ENCODE results near the gene LGALS12. TPM values are rescaled to one million over a fixed set of nuclear protein-coding genes. Genes with fewer than 3 reads are reported as not detected.
A peak's percentile ranks its signal among the peaks of the same experiment; 100 is the strongest.
"Not testable (repeated sequence)": the region's sequence is repeated elsewhere in the genome, so short reads cannot be mapped to it uniquely, and the experiment has no call there.

The LGALS12 gene
- total and polyA plus RNA-seq, 7 experiments from 2014 or later, result 1.3 TPM; not detected in 6

DNA sequence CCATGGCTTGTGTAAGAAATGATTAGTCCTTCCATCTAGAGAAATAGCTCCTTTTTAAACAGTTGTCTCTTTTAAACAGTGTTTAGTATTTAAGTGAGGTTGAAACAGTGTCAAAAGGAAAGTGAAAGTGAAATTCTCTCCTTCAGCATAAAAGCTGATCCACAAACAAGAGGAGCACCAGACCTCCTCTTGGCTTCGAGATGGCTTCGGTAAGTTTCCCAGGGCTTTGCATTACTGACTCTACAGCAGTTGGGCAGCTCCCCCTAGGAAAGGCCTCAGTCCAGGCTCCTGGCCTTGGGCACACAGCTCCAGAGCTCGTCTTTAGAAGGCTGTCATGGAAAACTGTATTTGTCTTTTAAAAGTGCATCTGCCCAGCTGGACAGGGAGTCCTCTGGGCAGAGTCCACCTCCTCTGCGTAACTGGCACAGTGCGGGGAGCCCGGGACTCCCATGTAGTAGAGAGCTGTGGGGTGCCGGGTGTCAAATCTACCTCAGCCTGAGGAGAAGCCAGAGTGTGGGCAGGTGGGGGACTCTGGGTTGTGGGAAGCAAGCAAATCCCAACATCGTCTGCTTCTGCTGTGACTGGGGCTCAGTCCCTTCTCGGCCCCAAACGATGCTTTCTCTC, 30.9 kb downstream of the LGALS12 start, which contains the start of gene PLAAT4:
Gene PLAAT4, plus strand, starts transcription at position 140 of the 624 bp plus-strand sequence. Its CDS starts 61 bp downstream, at position 201.
- ChIA-PET CTCF (interaction anchor here (0.9 to 2.9 kb wide), 6 partner anchors 16 to 58 kb away, joined by 3 to 25 read pairs (median 8); no protein-coding TSS in a partner anchor), POLR2A (interaction anchor here (0.6 to 10.4 kb wide), 19 partner anchors 8 to 945 kb away, joined by 3 to 172 read pairs (median 4); partner anchors contain the start of genes FERMT3, PLAAT2 and PLAAT5)
- intact Hi-C loops (cut with micrococcal nuclease), result loop anchor here (1.0 to 5.0 kb wide), 6 partner anchors 16 to 146 kb away; partner anchors contain the start of gene RTN3 (in 2 of the 2)
- peak within 1 kb of the TSS; percentile 87 to 99 (median 96) for H3K4me3 Mint-ChIP-seq
- peak; percentile 74 for ATAC-seq
- no peaks in the 10 kb centered on the region for H3K27me3 ChIP-seq (ENCODE audit: control insufficient read depth in 2 of 2, insufficient read depth in 2 of 2, low read length in 2 of 2)
- peak within 1 kb of the TSS; percentile 90 for H3K4me3 ChIP-seq (ENCODE audit: low read length)
- no peaks in the 10 kb centered on the region for H3K27me3 Mint-ChIP-seq
- H3K9me3 ChIP-seq (ENCODE audit: control insufficient read depth in 2 of 3, low read length in 3 of 3), result no peaks in the 10 kb centered on the region
- peaks cover 55 to 96% (median 87%) of the 10 kb centered on the region in 7 donors for H3K4me1 Mint-ChIP-seq
- H3K4me1 ChIP-seq (ENCODE audit: control insufficient read depth in 2 of 2, insufficient read depth in 2 of 2, low read length in 2 of 2), result peaks cover 79% of the 10 kb centered on the region in 2 donors
- H3K36me3 ChIP-seq (ENCODE audit: control insufficient read depth in 2 of 3, insufficient read depth in 3 of 3, low read length in 3 of 3), result peaks cover 0 to 4% (median 0%) of the 10 kb centered on the region in 3 experiments
- DNase-seq, result peak in 8 of 9 donors; percentile 30 to 64 (median 56)
- H3K27ac ChIP-seq (ENCODE audit: low read depth, low read length), result peak within 1 kb of the TSS; percentile 82
- peak within 1 kb of the TSS; percentile 91 to 97 (median 96) for H3K27ac Mint-ChIP-seq
- peaks cover 0 to 20% (median 4%) of the 10 kb centered on the region in 5 donors for H3K36me3 Mint-ChIP-seq
- H3K9me3 Mint-ChIP-seq, result no peaks in the 10 kb centered on the region

DNA sequence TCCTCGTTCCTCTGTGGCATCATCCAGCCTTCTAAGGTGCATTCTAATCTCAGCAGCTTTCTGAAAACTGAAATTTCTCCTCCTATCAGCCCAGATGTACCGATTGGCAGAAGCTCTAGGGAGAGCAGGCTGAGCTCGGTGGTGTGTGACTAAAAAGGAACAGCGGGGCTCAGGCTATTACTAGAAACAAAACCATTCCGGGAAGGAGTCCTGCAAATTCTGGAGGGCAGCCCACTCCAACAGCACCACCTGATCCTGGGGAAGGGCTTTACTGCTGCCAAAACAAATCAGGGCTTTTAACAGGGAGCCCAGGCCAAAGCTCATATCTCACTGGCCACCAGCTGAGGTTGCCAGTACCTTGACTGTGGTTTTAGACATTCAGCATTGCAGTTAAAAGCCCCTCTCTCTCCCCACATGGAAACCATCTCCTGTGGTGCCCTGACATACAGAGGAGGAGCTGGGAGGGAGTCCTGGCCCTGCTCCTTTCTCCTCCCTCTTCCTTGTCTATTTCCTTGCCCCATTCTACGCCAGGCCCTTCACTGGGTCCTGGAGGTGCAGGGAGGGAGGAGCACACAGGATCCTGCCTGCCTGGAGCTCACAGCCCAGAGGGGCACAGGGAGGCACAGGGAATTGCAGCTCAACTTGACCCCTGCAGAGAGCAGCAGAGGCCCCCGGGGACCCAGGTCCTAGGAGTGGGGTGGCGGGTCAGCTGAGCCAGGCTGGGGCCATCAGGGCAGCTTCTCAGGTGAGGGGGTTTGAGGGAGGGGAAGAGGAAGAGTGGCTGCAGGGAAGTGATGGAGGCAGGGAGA, 31.6 kb downstream of the LGALS12 start:
- peak overlapping the region; percentile 90 for H3K4me3 ChIP-seq (ENCODE audit: low read length)
- peaks cover 56 to 95% (median 87%) of the 10 kb centered on the region in 7 donors for H3K4me1 Mint-ChIP-seq

DNA sequence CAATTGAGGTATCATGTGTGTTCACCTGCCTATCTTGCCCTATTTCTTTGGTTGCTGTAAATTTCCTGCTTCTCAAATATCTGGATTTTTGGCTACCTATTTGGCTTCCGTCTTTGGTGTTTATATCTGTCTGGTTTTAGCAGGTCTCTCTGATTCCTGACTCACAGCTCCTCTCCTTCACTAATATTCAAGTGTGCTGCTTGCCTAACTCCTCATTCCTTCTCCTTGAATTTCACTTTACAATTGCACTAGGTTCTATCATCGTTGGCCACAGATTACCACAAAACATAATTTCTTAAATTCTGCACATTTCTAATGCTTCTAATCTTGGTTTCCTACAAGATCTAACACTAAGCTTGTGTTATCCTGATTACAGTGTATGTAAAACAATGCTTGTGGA, 36.6 kb downstream of the LGALS12 start:
- Mint-ChIP-seq H3K4me1 (peaks cover 29 to 74% (median 66%) of the 10 kb centered on the region in 7 donors), H3K27ac (peak overlapping the region in 8 of 9 donors; percentile 3 to 96 (median 50)), H3K4me3 (peak overlapping the region in 6 of 10 donors; percentile 3 to 42 (median 10)), H3K36me3 (peaks cover 4 to 48% (median 33%) of the 10 kb centered on the region in 5 donors)
- H3K9me3 Mint-ChIP-seq; H3K9me3 ChIP-seq (ENCODE audit: control insufficient read depth in 2 of 3, low read length in 3 of 3); H3K27me3 ChIP-seq (ENCODE audit: control insufficient read depth in 2 of 2, insufficient read depth in 2 of 2, low read length in 2 of 2); ATAC-seq; CTCF ChIA-PET; H3K4me3 ChIP-seq (ENCODE audit: low read length); intact Hi-C loops (cut with micrococcal nuclease); DNase-seq; H3K27me3 Mint-ChIP-seq: not testable (repeated sequence)
- peak overlapping the region; percentile 50 for H3K27ac ChIP-seq (ENCODE audit: low read depth, low read length)
- H3K4me1 ChIP-seq (ENCODE audit: control insufficient read depth in 2 of 2, insufficient read depth in 2 of 2, low read length in 2 of 2), result peaks cover 34 to 39% of the 10 kb centered on the region in 2 donors
- POLR2A ChIA-PET, result interaction anchor here (0.6 to 2.6 kb wide), 3 partner anchors 8 to 10 kb away, joined by 3 to 20 read pairs (median 5); no protein-coding TSS in a partner anchor
- H3K36me3 ChIP-seq (ENCODE audit: control insufficient read depth in 2 of 3, insufficient read depth in 3 of 3, low read length in 3 of 3), result peaks cover 16 to 53% (median 20%) of the 10 kb centered on the region in 3 experiments

More for the DNA sequence above, 31.6 kb downstream of the LGALS12 start:
- no peak for DNase-seq
- CTCF ChIA-PET, result interaction anchor here (1.3 to 2.9 kb wide), 6 partner anchors 8 to 59 kb away, joined by 3 to 25 read pairs (median 8); no protein-coding TSS in a partner anchor
- Mint-ChIP-seq H3K27me3 (no peaks in the 10 kb centered on the region), H3K4me3 (peak overlapping the region; percentile 87 to 99 (median 96)), H3K36me3 (peaks cover 0 to 23% (median 4%) of the 10 kb centered on the region in 5 donors), H3K9me3 (no peaks in the 10 kb centered on the region), H3K27ac (peak overlapping the region; percentile 91 to 97 (median 96))
- H3K9me3 ChIP-seq (ENCODE audit: control insufficient read depth in 2 of 3, low read length in 3 of 3), result no peaks in the 10 kb centered on the region
- peak; percentile 33 for ATAC-seq
- intact Hi-C loops (cut with micrococcal nuclease), result loop anchor here (1.0 to 5.0 kb wide), 4 partner anchors 15 to 145 kb away; partner anchors contain the start of gene RTN3 (in 2 of the 2)
- peaks cover 0 to 8% (median 0%) of the 10 kb centered on the region in 3 experiments for H3K36me3 ChIP-seq (ENCODE audit: control insufficient read depth in 2 of 3, insufficient read depth in 3 of 3, low read length in 3 of 3)
- peaks cover 72 to 79% of the 10 kb centered on the region in 2 donors for H3K4me1 ChIP-seq (ENCODE audit: control insufficient read depth in 2 of 2, insufficient read depth in 2 of 2, low read length in 2 of 2)
- H3K27ac ChIP-seq (ENCODE audit: low read depth, low read length), result peak overlapping the region; percentile 82
- H3K27me3 ChIP-seq (ENCODE audit: control insufficient read depth in 2 of 2, insufficient read depth in 2 of 2, low read length in 2 of 2), result no peaks in the 10 kb centered on the region
- POLR2A ChIA-PET, result interaction anchor here (1.0 to 10.4 kb wide), 17 partner anchors 8 to 696 kb away, joined by 3 to 172 read pairs (median 4); partner anchors contain the start of genes PLAAT2 and PLAAT5

DNA sequence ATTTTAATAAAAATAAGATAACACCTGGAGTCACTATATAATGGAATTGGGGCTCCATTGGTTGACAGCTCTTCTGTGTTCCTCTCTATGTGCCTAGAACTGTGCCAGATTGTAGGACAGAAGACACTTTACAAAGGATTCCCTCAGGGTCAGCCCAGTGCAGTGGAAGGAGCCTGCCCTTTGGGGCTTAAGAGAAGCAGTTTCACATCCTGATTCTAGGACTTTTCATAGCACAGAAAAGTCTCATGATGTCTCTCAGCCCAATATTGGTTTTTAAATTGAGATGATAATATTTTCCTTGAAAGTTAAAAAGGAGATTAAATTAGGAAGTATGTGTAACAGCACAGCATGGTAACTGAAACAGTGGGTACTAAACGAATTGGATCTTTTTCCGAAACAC, 37.8 kb downstream of the LGALS12 start:
- Histone ChIP-seq H3K9me3 (ENCODE audit: control insufficient read depth in 2 of 3, low read length in 3 of 3) (no peaks in the 10 kb centered on the region), H3K36me3 (ENCODE audit: control insufficient read depth in 2 of 3, insufficient read depth in 3 of 3, low read length in 3 of 3) (peaks cover 16 to 53% (median 20%) of the 10 kb centered on the region in 3 experiments), H3K4me3 (ENCODE audit: low read length) (no peak overlapping the region), H3K4me1 (ENCODE audit: control insufficient read depth in 2 of 2, insufficient read depth in 2 of 2, low read length in 2 of 2) (peaks cover 22 to 27% of the 10 kb centered on the region in 2 donors), H3K27ac (ENCODE audit: low read depth, low read length) (peak overlapping the region; percentile 27), H3K27me3 (ENCODE audit: control insufficient read depth in 2 of 2, insufficient read depth in 2 of 2, low read length in 2 of 2) (no peaks in the 10 kb centered on the region)
- Mint-ChIP-seq H3K27ac (peak overlapping the region in 8 of 9 donors; percentile 29 to 96 (median 62)), H3K4me3 (no peak overlapping the region), H3K4me1 (peaks cover 17 to 66% (median 55%) of the 10 kb centered on the region in 7 donors), H3K9me3 (no peaks in the 10 kb centered on the region), H3K27me3 (no peaks in the 10 kb centered on the region), H3K36me3 (peaks cover 4 to 46% (median 34%) of the 10 kb centered on the region in 5 donors)
- ATAC-seq, result no peak
- POLR2A ChIA-PET, result interaction anchor here (0.6 to 2.6 kb wide), 6 partner anchors 7 to 96 kb away, joined by 3 to 20 read pairs (median 3); partner anchors contain the start of gene PLAAT4
- intact Hi-C loops (cut with micrococcal nuclease), result no loop called here
- DNase-seq, result no peak
- CTCF ChIA-PET, result no interaction called here

DNA sequence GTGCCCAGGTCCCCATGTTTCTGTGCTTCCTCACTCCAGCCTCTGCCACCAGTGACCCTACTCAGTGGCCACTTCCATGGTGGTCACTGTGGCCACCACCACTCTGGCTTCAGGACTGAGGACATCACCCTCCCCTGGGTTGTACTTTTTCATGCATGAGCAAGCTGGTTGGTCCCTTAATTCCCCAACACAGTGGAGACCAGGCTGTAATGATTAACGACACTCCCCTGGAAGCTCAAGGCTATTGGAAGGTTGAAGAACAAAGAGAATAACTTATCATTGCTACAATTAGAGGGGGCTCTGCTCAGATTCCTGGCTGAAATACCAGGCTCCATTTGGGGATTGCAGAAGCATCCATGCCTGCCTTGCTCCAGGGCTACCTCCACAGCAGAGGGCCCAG, 41.2 kb downstream of the LGALS12 start:
- Mint-ChIP-seq H3K9me3 (no peaks in the 10 kb centered on the region), H3K36me3 (peaks cover 4 to 42% (median 24%) of the 10 kb centered on the region in 5 donors), H3K4me3 (peak overlapping the region in 1 of 10 donors; percentile 42), H3K27ac (peak overlapping the region in 8 of 9 donors; percentile 55 to 87 (median 74)), H3K4me1 (peaks cover 15 to 59% (median 48%) of the 10 kb centered on the region in 7 donors), H3K27me3 (no peaks in the 10 kb centered on the region)
- peaks cover 16 to 49% (median 20%) of the 10 kb centered on the region in 3 experiments for H3K36me3 ChIP-seq (ENCODE audit: control insufficient read depth in 2 of 3, insufficient read depth in 3 of 3, low read length in 3 of 3)
- H3K27me3 ChIP-seq (ENCODE audit: control insufficient read depth in 2 of 2, insufficient read depth in 2 of 2, low read length in 2 of 2), result no peaks in the 10 kb centered on the region
- intact Hi-C loops (cut with micrococcal nuclease), result no loop called here
- ATAC-seq (no peak), DNase-seq (no peak)
- no peaks in the 10 kb centered on the region for H3K9me3 ChIP-seq (ENCODE audit: control insufficient read depth in 2 of 3, low read length in 3 of 3)
- H3K27ac ChIP-seq (ENCODE audit: low read depth, low read length), result no peak overlapping the region
- ChIA-PET POLR2A (interaction anchor here (1.5 to 3.3 kb wide), 3 partner anchors 10 to 17 kb away, joined by 4 to 25 read pairs (median 6); partner anchors contain the start of gene PLAAT4), CTCF (interaction anchor here (1.6 kb wide), 1 partner anchor 192 kb away, joined by 4 read pairs; no protein-coding TSS in a partner anchor)
- no peak overlapping the region for H3K4me3 ChIP-seq (ENCODE audit: low read length)
- H3K4me1 ChIP-seq (ENCODE audit: control insufficient read depth in 2 of 2, insufficient read depth in 2 of 2, low read length in 2 of 2), result peaks cover 8 to 9% of the 10 kb centered on the region in 2 donors
